ENCODE results near the gene ZNF790.

Gene ZNF790

DNA sequence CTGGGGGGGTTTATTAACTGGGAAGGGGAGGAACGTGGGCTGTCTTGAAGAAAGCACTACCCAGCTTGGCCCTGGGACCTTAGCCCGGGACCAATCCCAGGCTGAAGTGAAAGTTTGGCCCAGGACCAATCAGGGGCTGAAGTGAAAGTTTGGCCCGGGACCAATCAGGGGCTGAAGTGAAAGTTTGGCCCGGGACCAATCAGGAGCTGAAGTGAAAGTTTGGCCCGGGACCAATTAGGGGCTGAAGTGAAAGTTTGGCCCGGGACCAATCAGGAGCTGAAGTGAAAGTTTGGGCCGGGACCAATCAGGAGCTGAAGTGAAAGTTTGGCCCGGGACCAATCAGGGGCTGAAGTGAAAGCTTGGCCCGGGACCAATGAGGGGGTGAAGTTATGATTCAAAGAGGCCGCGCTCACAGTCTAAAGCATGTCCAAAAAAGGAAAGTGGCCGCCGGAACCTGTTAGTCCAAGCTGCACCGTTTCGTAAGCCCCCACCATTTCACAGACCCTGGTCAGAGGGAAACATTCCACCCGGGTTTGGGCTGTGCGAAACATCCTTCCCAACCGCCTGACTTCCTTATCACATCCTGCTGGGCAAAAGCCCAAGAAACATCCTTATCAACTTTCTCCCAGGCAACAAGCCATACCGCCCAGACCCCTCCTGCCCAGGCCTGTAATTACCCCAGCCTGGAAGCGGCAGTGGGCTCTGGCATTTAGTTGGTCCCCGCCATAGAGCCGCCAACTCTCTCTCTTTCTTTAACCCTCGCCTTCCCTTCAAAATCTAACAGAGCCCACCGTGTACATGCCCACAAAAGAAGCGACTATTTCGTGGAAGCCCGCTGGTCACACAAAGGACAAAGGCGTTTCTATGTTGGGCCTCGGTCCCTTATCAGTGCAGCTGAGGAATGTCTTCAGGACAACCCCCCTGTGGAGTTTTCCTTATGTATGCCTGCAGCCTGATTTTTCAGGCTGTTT, 66.6 kb downstream of the ZNF790 start:
- DNase-seq = no peak

Measured in activated CD4-positive, alpha-beta T cell treated with anti-CD3 and anti-CD28 coated beads for 4 hours (primary cell).